ENCODE results near the gene DCAF8. TPM values are rescaled to one million over a fixed set of nuclear protein-coding genes. Genes with fewer than 3 reads are reported as not detected.

The DCAF8 gene
- polyA plus RNA-seq, 3 donors: 35.5 to 205 (median 44.6) TPM

- H3K9me3 Mint-ChIP-seq: peaks cover 0 to 3% (median 0%) of the 10 kb centered on the region in 7 donors
- H3K9ac ChIP-seq (ENCODE audit: insufficient read depth, low read length, poor library complexity, severe bottlenecking): peak overlapping the region; percentile 79
- H3K4me3 Mint-ChIP-seq: peak overlapping the region; percentile 92 to 97
- H3K36me3 Mint-ChIP-seq: peaks cover 48 to 52% of the 10 kb centered on the region in 2 donors
- intact Hi-C loops (cut with micrococcal nuclease): loop anchor here (2.0 to 10.0 kb wide), 4 partner anchors 20 to 180 kb away; partner anchors contain the start of genes COPA (in 1 of the 2), DCAF8 (in 1 of the 2) and NCSTN (in 1 of the 2)
- no peaks in the 10 kb centered on the region for H3K9me3 ChIP-seq (replicated peaks in 1 of 2; ENCODE audit: control insufficient read depth in 1 of 2, insufficient read depth in 1 of 2, low read length in 2 of 2)
- no peak for TF ChIP-seq CTCF (IDR thresholded peaks at IDR 0.05)
- peaks cover 0 to 7% (median 0%) of the 10 kb centered on the region in 3 donors for H3K27me3 Mint-ChIP-seq (ENCODE audit: low read depth in 3 of 3)
- peaks cover 46 to 50% of the 10 kb centered on the region in 2 donors for H3K36me3 ChIP-seq (replicated peaks in 1 of 2; ENCODE audit: control insufficient read depth in 1 of 2, insufficient read depth in 2 of 2, low read length in 2 of 2)
- H3K4me1 Mint-ChIP-seq: peaks cover 20% of the 10 kb centered on the region
- peak overlapping the region; percentile 82 for H2AFZ ChIP-seq (ENCODE audit: insufficient read depth, low read depth, low read length, poor library complexity, severe bottlenecking)
- peak overlapping the region; percentile 90 for H3K4me2 ChIP-seq (replicated peaks; ENCODE audit: extremely low read depth, low read length, poor library complexity, severe bottlenecking)
- H3K4me3 ChIP-seq (replicated peaks in 1 of 3; ENCODE audit: low read depth in 2 of 3, low read length in 3 of 3): peak overlapping the region; percentile 82 to 90 (median 83)
- peaks cover 19 to 22% of the 10 kb centered on the region in 2 donors for H3K4me1 ChIP-seq (ENCODE audit: control insufficient read depth in 1 of 2, insufficient read depth in 2 of 2, low read length in 2 of 2)
- peak overlapping the region; percentile 69 to 82 for H3K27ac ChIP-seq (ENCODE audit: low read depth in 1 of 2, low read length in 2 of 2)
- no peaks in the 10 kb centered on the region for H4K20me1 ChIP-seq (ENCODE audit: insufficient read depth, low read length)
- DNase-seq: peak; percentile 17 to 54 (median 34)
- H3K27ac Mint-ChIP-seq: peak overlapping the region; percentile 86 to 96 (median 94)
- H3K27me3 ChIP-seq (ENCODE audit: control insufficient read depth in 2 of 2, insufficient read depth in 2 of 2, low read length in 2 of 2): no peaks in the 10 kb centered on the region
- peaks cover 22% of the 10 kb centered on the region for H3K79me2 ChIP-seq (ENCODE audit: insufficient read depth, low read length)
- 0% methylated on average over 7 of the region's 15 CpGs for WGBS (ENCODE audit: insufficient coverage)
Observed at GRCh38 chr1:160284220-160284781, 22.0 kb upstream of the DCAF8 start.

DNA sequence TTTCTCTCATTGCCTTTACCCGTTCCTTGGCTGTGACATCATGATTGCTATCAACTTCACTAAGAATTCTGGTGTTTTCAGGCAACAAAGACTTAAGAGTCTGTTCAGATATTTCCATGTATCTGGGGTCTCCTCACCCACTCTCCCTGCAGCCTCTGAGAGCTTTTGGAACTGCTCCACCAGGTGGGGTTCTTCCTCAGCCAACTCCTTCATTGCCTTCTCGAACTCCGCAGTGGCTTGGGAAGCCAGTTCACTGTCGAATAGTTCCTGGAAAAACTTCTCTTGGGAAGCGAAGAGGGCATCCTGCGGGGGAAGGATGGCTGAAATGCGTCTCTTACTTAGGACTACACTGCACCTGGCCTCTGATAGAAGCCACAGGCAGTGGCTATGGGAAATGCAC, 20.5 kb upstream of the DCAF8 start:
- Histone ChIP-seq H4K20me1 (ENCODE audit: insufficient read depth, low read length) (no peaks in the 10 kb centered on the region), H3K79me2 (ENCODE audit: insufficient read depth, low read length) (peaks cover 22% of the 10 kb centered on the region), H3K27me3 (ENCODE audit: control insufficient read depth in 2 of 2, insufficient read depth in 2 of 2, low read length in 2 of 2) (no peaks in the 10 kb centered on the region), H3K9ac (ENCODE audit: insufficient read depth, low read length, poor library complexity, severe bottlenecking) (no peak overlapping the region), H2AFZ (ENCODE audit: insufficient read depth, low read depth, low read length, poor library complexity, severe bottlenecking) (no peak overlapping the region), H3K4me1 (ENCODE audit: control insufficient read depth in 1 of 2, insufficient read depth in 2 of 2, low read length in 2 of 2) (peaks cover 19 to 22% of the 10 kb centered on the region in 2 donors), H3K9me3 (replicated peaks in 1 of 2; ENCODE audit: control insufficient read depth in 1 of 2, insufficient read depth in 1 of 2, low read length in 2 of 2) (no peaks in the 10 kb centered on the region), H3K36me3 (replicated peaks in 1 of 2; ENCODE audit: control insufficient read depth in 1 of 2, insufficient read depth in 2 of 2, low read length in 2 of 2) (peaks cover 51 to 56% of the 10 kb centered on the region in 2 donors), H3K4me3 (replicated peaks in 1 of 3; ENCODE audit: low read depth in 2 of 3, low read length in 3 of 3) (no peak overlapping the region), H3K27ac (ENCODE audit: low read depth in 1 of 2, low read length in 2 of 2) (peak overlapping the region in 1 of 2 donors; percentile 82), H3K4me2 (replicated peaks; ENCODE audit: extremely low read depth, low read length, poor library complexity, severe bottlenecking) (no peak overlapping the region)
- TF ChIP-seq CTCF (IDR thresholded peaks at IDR 0.05): no peak
- DNase-seq: no peak
- Mint-ChIP-seq H3K4me3 (no peak overlapping the region), H3K9me3 (peaks cover 0 to 3% (median 0%) of the 10 kb centered on the region in 7 donors), H3K36me3 (peaks cover 50 to 54% of the 10 kb centered on the region in 2 donors), H3K27me3 (ENCODE audit: low read depth in 3 of 3) (peaks cover 0 to 7% (median 0%) of the 10 kb centered on the region in 3 donors), H3K27ac (no peak overlapping the region), H3K4me1 (peaks cover 20% of the 10 kb centered on the region)
- intact Hi-C loops (cut with micrococcal nuclease): loop anchor here in 1 of 2 donors (10.0 kb wide), 2 partner anchors 62 to 178 kb away; partner anchors contain the start of genes COPA and NCSTN
- WGBS (ENCODE audit: insufficient coverage): 98% methylated on average over 6 of the region's 7 CpGs
